Measurements from ENCODE around the gene OR2AP1.
"Not testable (repeated sequence)": the region's sequence is repeated elsewhere in the genome, so short reads cannot be mapped to it uniquely, and the experiment has no call there.

GRCh38 chr12:55590152-55590551 is 17.9 kb downstream of the OR2AP1 start:
- not testable (repeated sequence) for TF ChIP-seq EP300, CTCF, POLR2A (IDR thresholded peaks at IDR 0.05)
